ENCODE measurements around the gene TSPAN10.

Gene TSPAN10

DNA sequence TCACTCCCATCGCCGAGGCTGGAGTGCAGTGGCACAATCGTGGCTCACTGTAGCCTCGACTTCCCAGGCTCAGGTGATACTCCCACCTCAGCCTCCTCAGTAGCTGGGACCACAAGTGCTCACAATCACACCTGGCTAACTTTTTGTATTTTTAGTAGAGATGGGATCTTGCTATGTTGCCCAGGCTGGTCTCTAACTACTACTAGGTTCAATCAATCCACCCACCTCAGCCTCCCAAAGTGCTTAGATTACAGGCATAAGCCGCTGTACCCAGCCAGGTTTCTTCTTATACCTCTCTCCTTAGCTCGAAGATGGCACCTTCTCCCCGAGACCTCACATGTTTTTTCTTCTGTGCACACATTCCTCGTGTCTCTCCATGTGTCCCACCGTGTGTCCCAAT, 3.0 kb downstream of the TSPAN10 start:
- TF ChIP-seq, protein P1, sequence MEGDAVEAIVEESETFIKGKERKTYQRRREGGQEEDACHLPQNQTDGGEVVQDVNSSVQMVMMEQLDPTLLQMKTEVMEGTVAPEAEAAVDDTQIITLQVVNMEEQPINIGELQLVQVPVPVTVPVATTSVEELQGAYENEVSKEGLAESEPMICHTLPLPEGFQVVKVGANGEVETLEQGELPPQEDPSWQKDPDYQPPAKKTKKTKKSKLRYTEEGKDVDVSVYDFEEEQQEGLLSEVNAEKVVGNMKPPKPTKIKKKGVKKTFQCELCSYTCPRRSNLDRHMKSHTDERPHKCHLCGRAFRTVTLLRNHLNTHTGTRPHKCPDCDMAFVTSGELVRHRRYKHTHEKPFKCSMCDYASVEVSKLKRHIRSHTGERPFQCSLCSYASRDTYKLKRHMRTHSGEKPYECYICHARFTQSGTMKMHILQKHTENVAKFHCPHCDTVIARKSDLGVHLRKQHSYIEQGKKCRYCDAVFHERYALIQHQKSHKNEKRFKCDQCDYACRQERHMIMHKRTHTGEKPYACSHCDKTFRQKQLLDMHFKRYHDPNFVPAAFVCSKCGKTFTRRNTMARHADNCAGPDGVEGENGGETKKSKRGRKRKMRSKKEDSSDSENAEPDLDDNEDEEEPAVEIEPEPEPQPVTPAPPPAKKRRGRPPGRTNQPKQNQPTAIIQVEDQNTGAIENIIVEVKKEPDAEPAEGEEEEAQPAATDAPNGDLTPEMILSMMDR (IDR thresholded peaks at IDR 0.05; ENCODE audit: unreplicated experiment in 3 of 3), result no peak
- no peaks in the 10 kb centered on the region for H3K27me3 Mint-ChIP-seq (ENCODE audit: low read depth)
- H3K27ac Mint-ChIP-seq, result no peak overlapping the region
- H3K9me3 Mint-ChIP-seq, result no peaks in the 10 kb centered on the region
- peak overlapping the region in 2 of 3 experiments; percentile 26 to 31 for H3K4me3 Mint-ChIP-seq
- no peaks in the 10 kb centered on the region for H3K36me3 Mint-ChIP-seq (ENCODE audit: low read depth)
- peaks cover 12% of the 10 kb centered on the region for H3K4me1 Mint-ChIP-seq

DNA sequence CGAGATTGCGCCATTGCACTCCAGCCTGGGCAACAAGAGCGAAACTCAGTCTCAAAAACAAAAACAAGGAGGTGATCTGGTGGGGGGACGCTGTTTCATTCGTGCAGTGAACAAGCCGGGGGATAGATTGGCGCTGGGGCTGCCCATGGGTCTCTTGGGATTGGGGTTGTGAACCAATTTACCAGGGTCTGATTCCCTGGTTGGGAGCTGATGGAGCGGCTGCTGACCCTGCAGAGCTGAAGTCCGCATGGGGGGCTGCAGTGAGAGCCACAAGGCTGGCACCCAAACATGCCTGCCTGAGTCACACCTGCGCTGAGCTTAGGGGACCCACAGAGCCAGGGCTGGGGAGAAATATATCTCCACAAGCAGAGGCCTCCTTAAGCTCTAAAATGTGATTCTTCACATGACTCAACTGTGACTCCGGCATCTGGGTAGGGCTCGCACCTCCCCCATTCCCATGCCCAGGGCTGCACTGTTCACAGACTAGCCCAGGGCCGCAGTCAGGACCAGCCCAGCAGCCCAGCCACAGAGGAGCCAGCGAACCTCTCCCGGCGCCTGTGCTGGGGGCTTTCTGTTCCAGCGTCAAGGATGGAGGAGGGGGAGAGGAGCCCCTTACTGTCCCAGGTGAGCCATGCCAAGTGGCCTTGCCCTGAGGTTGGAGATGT, 5.0 kb downstream of the TSPAN10 start:
- H3K4me3 Mint-ChIP-seq, result no peak overlapping the region
- no peaks in the 10 kb centered on the region for H3K36me3 Mint-ChIP-seq (ENCODE audit: low read depth)
- H3K27me3 Mint-ChIP-seq (ENCODE audit: low read depth), result no peaks in the 10 kb centered on the region
- TF ChIP-seq, protein P1 (IDR thresholded peaks at IDR 0.05; ENCODE audit: unreplicated experiment in 3 of 3), result no peak
- no peak overlapping the region for H3K27ac Mint-ChIP-seq
- H3K4me1 Mint-ChIP-seq, result peaks cover 4% of the 10 kb centered on the region
- no peaks in the 10 kb centered on the region for H3K9me3 Mint-ChIP-seq

DNA sequence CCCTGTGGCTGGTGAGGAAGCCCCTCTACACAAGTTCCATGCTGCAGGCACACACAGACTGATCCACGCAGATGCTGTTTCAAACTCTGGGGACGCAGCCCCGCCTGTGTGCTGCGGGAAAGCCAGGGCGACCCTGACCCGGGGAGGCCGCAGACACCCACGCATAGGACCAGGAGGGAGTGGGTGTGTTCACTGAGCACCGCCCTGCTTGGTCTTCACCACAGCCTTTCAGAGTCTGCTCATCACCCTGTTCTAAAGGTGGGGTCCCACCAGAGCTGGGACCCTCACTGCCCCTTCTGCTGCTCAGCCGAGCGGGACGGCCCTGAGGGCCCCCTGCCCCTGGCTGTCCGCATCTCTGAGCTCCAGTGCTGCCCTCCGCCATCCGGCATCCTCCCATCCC, 7.5 kb downstream of the TSPAN10 start:
- Mint-ChIP-seq H3K4me3 (no peak overlapping the region), H3K4me1 (no peaks in the 10 kb centered on the region), H3K27me3 (ENCODE audit: low read depth) (peaks cover 6% of the 10 kb centered on the region), H3K36me3 (ENCODE audit: low read depth) (no peaks in the 10 kb centered on the region), H3K9me3 (no peaks in the 10 kb centered on the region), H3K27ac (no peak overlapping the region)
- TF ChIP-seq, protein P1 (IDR thresholded peaks at IDR 0.05; ENCODE audit: unreplicated experiment in 3 of 3), result no peak

DNA sequence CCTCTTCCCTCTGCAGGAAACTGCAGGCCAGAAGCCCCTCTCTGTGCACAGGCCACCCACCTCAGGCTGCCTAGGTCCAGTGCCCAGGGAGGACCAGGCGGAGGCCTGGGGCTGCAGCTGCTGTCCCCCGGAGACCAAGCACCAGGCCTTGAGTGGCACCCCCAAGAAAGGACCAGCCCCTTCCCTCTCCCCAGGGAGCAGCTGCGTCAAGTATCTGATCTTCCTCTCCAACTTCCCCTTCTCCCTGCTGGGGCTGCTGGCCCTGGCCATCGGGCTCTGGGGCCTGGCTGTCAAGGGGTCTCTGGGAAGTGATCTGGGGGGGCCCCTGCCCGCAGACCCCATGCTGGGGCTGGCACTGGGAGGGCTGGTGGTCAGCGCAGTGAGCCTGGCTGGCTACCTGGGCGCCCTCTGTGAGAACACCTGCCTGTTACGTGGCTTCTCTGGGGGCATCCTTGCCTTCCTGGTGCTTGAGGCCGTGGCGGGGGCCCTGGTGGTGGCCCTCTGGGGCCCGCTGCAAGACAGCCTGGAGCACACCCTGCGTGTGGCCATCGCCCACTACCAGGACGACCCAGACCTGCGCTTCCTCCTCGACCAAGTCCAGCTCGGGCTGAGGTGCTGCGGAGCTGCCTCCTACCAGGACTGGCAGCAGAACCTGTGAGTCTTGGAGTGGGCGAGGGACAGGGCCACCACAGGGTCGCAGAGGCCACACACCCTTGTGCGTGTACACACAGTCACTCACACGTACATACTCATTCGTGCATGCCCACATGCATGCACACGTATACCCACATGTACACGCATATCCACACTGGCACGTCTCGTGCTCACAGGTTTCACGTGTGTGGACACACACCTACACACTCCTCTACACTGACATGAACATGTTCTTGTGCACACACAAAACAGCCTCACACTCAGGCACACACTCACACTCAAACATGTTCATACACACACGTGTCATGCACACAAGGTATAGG, 8.3 kb downstream of the TSPAN10 start:
- no peak overlapping the region for H3K4me3 Mint-ChIP-seq
- no peaks in the 10 kb centered on the region for H3K9me3 Mint-ChIP-seq
- H3K4me1 Mint-ChIP-seq, result no peaks in the 10 kb centered on the region
- peaks cover 6% of the 10 kb centered on the region for H3K27me3 Mint-ChIP-seq (ENCODE audit: low read depth)
- H3K36me3 Mint-ChIP-seq (ENCODE audit: low read depth), result no peaks in the 10 kb centered on the region
- TF ChIP-seq, protein P1 (IDR thresholded peaks at IDR 0.05; ENCODE audit: unreplicated experiment in 3 of 3), result no peak
- no peak overlapping the region for H3K27ac Mint-ChIP-seq

DNA sequence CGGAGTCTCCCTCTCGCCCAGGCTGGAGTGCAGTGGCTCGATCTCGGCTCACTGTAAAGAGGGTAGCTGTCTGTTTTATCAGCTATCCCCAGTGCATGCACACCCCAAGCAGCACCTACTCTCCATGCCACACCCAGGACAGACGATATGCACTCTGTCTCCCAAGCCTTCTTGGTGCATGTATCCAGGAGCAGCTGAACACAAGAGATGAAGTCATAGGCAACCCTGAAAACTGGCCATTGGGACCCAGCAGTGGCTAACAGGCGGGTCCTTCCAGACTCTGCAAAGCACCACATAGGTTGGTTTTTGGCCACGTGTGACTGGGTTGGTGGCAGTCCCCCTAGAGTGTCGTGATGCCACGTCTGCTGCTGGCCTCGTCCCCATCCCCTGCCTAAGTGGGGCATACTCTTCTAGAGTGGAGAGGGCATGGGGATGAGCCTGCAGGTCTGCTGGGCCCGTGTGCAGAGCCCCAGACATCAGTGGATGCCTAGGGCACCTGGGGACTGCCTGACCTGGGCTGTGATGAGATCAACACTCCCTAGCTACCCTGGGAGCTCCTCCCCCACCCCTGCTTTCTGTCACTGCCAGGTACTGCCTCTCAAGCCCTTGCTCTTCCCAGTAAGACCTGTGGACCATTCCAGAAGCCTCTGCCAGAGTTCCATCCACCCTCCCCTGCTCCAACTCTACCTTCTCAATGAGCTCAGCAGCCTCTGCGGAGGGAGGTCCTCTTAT, 10.0 kb downstream of the TSPAN10 start:
- no peaks in the 10 kb centered on the region for H3K36me3 Mint-ChIP-seq (ENCODE audit: low read depth)
- TF ChIP-seq, protein P1 (IDR thresholded peaks at IDR 0.05; ENCODE audit: unreplicated experiment in 3 of 3), result no peak
- no peak overlapping the region for H3K4me3 Mint-ChIP-seq
- peaks cover 6% of the 10 kb centered on the region for H3K27me3 Mint-ChIP-seq (ENCODE audit: low read depth)
- H3K4me1 Mint-ChIP-seq, result peaks cover 5% of the 10 kb centered on the region
- no peaks in the 10 kb centered on the region for H3K9me3 Mint-ChIP-seq
- H3K27ac Mint-ChIP-seq, result no peak overlapping the region

Data from nephron (organoid).